ENCODE measurements around the gene COX8C.
"Not testable (repeated sequence)": the region's sequence is repeated elsewhere in the genome, so short reads cannot be mapped to it uniquely, and the experiment has no call there.

COX8C gene

DNA sequence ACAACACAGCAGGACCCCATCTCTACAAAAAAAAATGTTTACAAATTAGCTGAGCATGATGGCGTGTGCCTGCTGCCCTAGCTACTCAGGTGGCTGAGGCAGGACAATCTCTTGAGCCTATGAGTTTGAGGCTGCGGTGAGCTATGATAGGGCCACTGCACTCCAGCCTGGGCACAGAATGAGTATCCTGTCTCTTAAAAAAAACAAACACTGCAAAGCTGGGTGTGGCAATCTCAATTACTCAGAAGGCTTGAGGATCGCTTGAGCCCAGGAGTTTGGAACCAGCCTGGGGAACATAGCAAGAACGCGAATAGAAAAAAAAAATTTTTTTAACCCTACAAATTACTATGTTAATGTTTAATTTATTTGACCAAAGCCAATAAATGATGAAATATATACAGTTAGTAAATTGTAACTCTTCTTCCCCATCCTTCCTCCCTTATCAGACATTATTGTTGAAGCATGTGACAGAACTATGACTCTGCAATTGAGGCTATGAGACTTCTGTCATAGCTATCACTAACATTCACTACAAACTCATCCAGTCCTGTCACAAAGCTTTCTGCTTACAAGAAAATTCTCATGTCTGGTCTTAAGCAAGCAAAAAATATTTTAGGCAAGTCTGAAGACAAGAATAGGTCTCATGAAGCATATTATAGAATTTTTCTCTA, 23.9 kb upstream of the COX8C start:
- no peak for DNase-seq

DNA sequence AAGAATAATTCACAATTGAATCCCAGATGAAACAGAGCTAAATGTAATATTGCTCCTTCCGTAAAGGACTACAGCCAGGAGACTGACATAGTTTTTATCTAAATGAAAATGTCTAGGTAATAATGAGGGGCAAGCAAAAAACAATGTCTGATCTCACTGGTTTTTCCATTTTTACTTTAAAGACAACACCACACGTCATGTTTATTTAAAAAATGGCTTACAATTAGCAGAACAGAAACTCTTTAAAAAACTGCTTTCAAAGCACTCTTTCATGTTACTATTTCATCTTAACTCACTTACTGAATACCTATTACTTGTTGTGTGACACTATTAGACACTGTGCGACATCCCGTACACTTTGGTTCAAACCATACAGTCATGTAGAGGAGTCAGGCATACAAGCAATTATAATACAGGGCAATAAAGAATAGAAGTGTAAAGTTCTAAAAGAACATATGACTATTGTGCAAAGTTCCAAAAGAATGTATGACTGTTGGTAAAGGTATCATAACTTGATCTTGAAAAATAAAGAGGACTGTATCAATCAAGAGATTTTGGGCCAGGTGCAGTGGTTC, 23.3 kb upstream of the COX8C start:
- DNase-seq: no peak

GRCh38 chr14:93326196-93326595, 20.8 kb upstream of the COX8C start:
- no peak for DNase-seq

- no peak for DNase-seq
These were observed 18.4 kb upstream of the COX8C start for GRCh38 chr14:93328546-93328945.

DNA sequence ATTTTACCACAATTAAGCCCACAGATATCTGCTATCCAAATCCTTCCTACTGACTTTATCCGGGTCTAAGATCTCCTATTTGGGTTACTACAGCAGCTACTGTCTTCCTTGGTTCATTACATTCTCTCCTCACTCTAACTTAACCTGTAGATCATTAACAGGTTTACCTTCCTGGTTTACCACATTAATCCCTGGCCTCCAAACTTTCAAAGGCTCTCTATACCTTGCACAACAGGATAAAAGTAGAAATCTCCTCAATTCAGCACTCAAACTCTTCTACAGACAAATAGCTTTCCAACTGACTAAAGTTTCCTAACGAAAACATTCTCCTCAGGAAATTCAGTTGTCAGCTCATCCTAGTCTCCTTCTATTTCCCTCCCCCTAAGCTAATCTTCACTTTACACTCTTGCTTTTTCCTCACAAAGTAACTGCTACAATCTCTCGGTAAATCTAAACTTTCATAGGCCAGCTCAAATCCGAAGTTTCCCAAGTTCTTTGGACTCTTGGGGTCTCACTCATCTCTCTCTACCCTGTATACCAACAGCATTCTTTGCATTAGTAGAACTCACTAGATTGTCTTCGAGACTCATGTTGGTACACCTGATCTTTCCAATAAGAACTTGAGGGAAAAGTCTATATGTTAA, 16.9 kb upstream of the COX8C start:
- DNase-seq: no peak

DNA sequence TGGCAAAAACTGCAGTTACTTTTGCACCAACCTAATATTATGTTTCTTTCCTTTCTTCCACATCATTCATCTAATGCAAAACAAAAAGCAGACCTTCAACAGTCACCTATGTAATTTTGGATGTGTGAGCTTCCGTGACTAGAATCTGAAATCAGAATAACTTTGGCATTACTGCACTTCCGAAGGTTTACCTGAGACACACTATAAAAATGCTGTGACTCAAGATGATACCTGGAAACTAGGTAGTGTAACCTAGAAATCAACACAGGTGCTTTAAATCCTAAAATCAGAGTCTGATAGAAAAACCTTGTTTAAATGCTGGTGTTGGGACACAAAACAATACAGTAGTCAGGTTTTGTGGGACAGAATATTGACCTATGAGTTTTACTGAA, 16.4 kb upstream of the COX8C start:
- no peak for DNase-seq

DNA sequence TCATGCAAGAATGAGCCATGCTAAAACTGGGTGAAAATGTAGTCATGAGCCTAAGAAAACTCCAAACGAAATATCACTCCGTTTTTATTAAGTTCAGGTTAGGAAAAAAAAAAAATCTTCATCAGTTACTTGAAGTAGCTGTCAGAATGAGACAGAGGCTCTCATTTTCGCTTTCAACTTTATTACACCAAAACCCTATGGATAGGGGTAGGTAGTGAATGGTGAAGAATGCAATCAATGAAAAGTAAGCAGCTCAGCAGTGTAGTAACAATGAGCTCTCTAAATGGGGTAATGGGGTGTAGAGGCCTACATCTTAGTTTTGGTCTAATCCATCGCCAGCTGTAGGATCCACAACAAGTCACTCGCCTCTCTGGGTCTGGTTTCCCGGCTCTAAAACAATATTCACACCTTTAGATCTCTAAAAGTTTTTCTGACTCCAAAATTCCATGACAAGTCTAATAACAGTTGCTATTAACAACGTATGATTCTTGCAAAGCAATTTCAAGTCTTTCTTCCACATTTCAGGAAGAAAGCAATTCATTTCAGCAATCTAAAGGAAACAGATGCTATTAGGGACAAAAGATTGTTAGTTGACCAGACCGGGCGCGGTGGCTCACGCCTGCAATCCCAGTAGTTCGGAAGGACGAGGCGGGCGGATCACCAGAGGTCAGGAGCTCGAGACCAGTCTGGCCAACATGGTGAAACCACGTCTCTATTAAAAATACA, 15.8 kb upstream of the COX8C start:
- DNase-seq: no peak

- DNase-seq: no peak
These were observed 15.1 kb upstream of the COX8C start for GRCh38 chr14:93331728-93332396.

GRCh38 chr14:93332397-93332852, 14.6 kb upstream of the COX8C start:
- DNase-seq: no peak

- peak; percentile 97 for DNase-seq
These were observed 13.9 kb upstream of the COX8C start, which contains the start of gene BTBD7 for GRCh38 chr14:93332853-93333630. BTBD7 (minus strand) TSS chr14:93333036; CDS start chr14:93296051, 36,985 bp downstream.

DNA sequence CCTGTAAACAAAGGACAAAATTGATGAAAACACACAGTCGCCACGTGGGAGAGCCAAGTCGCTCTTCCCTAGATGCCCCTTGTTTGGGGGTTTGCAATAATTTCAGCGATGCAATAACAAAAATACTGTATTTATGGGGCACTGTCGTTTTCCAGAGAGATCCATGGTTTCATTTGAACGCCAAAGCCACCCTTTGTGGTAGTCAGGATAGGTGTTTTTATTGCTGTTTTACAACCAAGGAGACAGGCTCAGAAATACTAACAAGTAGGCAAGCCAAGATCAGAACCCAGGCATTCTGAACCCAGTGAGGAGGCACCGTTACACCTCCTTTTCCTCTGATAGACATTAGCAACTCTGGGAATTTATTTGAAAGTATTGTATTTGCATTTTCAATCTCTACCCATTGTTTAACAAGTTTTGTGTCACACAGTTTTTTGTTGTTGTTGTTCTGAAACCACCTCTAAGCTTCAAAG, 13.3 kb upstream of the COX8C start:
- DNase-seq: no peak

GRCh38 chr14:93337143-93337753, 9.7 kb upstream of the COX8C start:
- DNase-seq: no peak

DNA sequence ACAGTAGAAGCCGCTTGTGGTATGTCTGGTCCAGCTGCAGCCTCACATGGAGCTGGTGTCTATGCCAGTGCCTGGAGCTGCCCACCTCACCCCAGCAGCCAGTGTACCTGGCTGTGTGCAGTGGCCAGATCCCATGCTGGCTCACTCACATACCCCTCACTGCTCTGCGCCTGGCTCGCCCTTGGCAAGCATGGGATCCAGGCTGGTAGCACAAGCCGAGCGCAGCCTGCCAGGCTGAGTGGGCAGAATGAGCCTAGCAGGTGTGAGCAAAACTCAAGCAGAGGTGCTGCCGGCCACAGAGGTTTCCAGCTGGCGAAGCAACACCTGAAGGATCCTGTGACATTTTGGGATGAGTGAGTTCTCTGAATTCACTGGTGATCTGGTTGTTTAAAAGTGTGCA, 9.1 kb upstream of the COX8C start:
- no peak for DNase-seq

DNA sequence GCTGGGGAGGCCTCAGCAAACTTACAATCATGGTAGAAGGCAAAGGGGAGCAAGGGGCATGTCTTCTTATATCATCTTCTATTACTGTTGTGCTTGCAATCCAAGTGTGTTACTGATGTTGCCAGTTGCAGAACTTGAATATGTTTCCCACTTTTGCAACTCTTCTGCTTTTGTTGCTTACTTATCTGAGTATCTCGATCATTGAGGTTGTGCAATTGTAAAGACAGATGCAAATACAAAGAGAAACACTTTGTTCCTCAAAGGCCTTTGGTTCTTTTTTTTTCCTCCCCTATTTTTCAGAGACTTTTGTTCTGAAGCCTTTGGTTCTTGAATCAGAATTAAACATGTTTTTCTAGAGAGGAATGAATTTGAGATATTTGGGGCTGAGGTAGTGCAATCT, 3.7 kb upstream of the COX8C start:
- DNase-seq: no peak

DNA sequence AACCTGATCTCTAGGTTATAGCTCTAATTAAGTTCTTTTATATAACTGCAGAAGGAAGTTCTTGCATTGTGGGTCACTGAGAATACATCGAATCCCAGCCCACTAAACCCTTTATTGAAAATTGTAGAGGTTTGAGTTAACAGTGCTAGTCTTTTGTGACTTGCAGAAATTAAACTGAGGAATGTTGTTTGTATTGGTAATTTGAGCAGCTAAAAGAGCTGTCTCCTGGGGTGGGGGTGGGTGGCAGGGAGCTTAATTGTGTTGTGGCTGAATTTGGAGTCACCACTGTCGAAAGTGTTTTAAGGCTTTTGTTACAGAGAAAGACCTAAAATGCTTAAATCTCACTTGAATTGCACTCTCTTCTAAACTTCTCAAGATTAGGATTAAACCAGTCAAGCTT, 3.2 kb upstream of the COX8C start:
- no peak for DNase-seq

- DNase-seq: no peak
These were observed 868 bp downstream of the COX8C start for GRCh38 chr14:93347850-93348249.

GRCh38 chr14:93348292-93348691, 1.3 kb downstream of the COX8C start:
- DNase-seq: no peak

- not testable (repeated sequence) for DNase-seq
These were observed 7.9 kb downstream of the COX8C start for GRCh38 chr14:93354873-93355272.

DNA sequence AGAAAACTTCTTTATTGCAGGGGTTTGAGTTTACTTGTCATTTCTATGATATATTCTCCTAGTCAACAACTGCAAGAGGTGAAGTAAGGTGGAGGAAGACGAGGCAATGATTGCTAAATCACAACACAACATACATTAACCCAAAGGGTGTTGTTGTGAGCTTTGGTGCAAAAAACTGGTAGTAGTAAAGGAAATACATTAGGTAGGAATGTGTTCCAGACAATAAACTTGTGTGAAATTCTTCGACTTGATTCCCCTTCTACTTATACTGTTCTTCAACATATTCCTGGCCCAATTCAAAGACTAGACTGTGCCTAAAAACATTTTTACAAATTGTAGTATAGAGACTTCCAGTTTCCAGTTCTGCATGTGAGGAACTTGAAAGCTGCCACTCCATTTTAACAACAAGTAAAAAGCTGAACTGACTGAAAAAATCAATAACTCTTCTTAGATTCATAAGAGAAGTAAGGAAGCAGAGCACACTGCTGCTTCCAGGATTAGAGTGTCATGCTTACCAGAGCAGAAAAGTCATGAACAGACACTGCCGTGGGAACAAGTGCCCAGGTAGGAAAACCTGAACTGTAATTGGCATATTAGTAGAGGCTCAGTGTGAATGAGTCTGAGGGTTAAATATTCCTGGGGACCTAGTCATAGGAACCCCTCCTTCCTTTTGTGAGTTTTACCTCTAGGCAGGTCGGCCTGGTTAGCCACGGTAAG, 22.2 kb downstream of the COX8C start:
- DNase-seq: no peak

- no peak for DNase-seq
These were observed 22.8 kb downstream of the COX8C start for GRCh38 chr14:93369713-93370266.

All from NCI-H2171 treated with DMSO at 0.1 percent for 48 hours (cell line).